Nephron (organoid): ENCODE results near the gene SMOC1.
A peak's percentile ranks its signal among the peaks of the same experiment; 100 is the strongest.

ENCODE experiments used
- H3K27ac Mint-ChIP-seq, 3 experiments: 2 replicates each; pipeline ENCODE4 v1.8.0; 2020; ENCODE audit warnings: mixed read lengths in 3 of 3, mild to moderate bottlenecking in 2 of 3, moderate library complexity in 1 of 3
- H3K27me3 Mint-ChIP-seq: 2 replicates; pipeline ENCODE4 v1.8.0; 2021; ENCODE audit warnings: low read depth, mild to moderate bottlenecking, moderate library complexity, mixed read lengths
- H3K36me3 Mint-ChIP-seq: 2 replicates; pipeline ENCODE4 v1.8.0; 2020; ENCODE audit warnings: low read depth, mixed read lengths
- H3K4me1 Mint-ChIP-seq: 2 replicates; pipeline ENCODE4 v1.8.0; 2020; ENCODE audit warnings: mixed read lengths
- H3K4me3 Mint-ChIP-seq, 3 experiments: 2 replicates each; pipeline ENCODE4 v1.8.0; 2020; ENCODE audit warnings: mild to moderate bottlenecking in 3 of 3, mixed read lengths in 3 of 3, moderate library complexity in 2 of 3
- H3K9me3 Mint-ChIP-seq: 2 replicates; pipeline ENCODE4 v1.8.0; 2020; ENCODE audit warnings: mixed read lengths
- CTCF ChIP-seq, 3 experiments: fragments of 200-600 bp; sonication (generic); IDR thresholded peaks; one replicate each; pipeline ENCODE4 v1.5.0; 2021; ENCODE audit warnings: antibody characterized with exemption in 3 of 3; ENCODE audit not compliant: unreplicated experiment in 3 of 3

SMOC1 gene

GRCh38 chr14:69932391-69932790 is 53.2 kb downstream of the SMOC1 start:
- Mint-ChIP-seq H3K4me1 (peaks cover 29% of the 10 kb centered on the region), H3K9me3 (no peaks in the 10 kb centered on the region), H3K27ac (no peak overlapping the region), H3K4me3 (no peak overlapping the region), H3K36me3 (no peaks in the 10 kb centered on the region), H3K27me3 (peaks cover 33% of the 10 kb centered on the region)
- TF ChIP-seq CTCF (IDR thresholded peaks at IDR 0.05; ENCODE audit: unreplicated experiment in 3 of 3), result no peak

GRCh38 chr14:69933623-69934275 is 54.5 kb downstream of the SMOC1 start:
- Mint-ChIP-seq H3K4me1 (peaks cover 27% of the 10 kb centered on the region), H3K27me3 (peaks cover 44% of the 10 kb centered on the region), H3K9me3 (no peaks in the 10 kb centered on the region), H3K27ac (no peak overlapping the region), H3K36me3 (no peaks in the 10 kb centered on the region), H3K4me3 (no peak overlapping the region)
- TF ChIP-seq CTCF (IDR thresholded peaks at IDR 0.05; ENCODE audit: unreplicated experiment in 3 of 3), result no peak

GRCh38 chr14:69937367-69938081 is 58.3 kb downstream of the SMOC1 start:
- Mint-ChIP-seq H3K36me3 (no peaks in the 10 kb centered on the region), H3K4me3 (peak overlapping the region in 2 of 3 experiments; percentile 12 to 19)

GRCh38 chr14:69938751-69939150 is 59.5 kb downstream of the SMOC1 start:
- Mint-ChIP-seq H3K27me3 (peaks cover 49% of the 10 kb centered on the region), H3K27ac (peak overlapping the region in 1 of 3 experiments; percentile 8), H3K36me3 (no peaks in the 10 kb centered on the region), H3K9me3 (no peaks in the 10 kb centered on the region), H3K4me3 (no peak overlapping the region), H3K4me1 (peaks cover 32% of the 10 kb centered on the region)
- TF ChIP-seq CTCF (IDR thresholded peaks at IDR 0.05; ENCODE audit: unreplicated experiment in 3 of 3), result no peak

More at GRCh38 chr14:69937367-69938081, 58.3 kb downstream of the SMOC1 start:
- H3K27ac Mint-ChIP-seq, result peak overlapping the region; percentile 14 to 50 (median 17)
- H3K4me1 Mint-ChIP-seq, result peaks cover 25% of the 10 kb centered on the region
- H3K9me3 Mint-ChIP-seq, result no peaks in the 10 kb centered on the region
- peaks cover 47% of the 10 kb centered on the region for H3K27me3 Mint-ChIP-seq
- peak in 1 of 3 experiments; percentile 6 for TF ChIP-seq CTCF (IDR thresholded peaks at IDR 0.05; ENCODE audit: unreplicated experiment in 3 of 3)

- Mint-ChIP-seq H3K36me3 (peaks cover 7% of the 10 kb centered on the region), H3K4me1 (peaks cover 30% of the 10 kb centered on the region), H3K27ac (no peak overlapping the region), H3K4me3 (no peak overlapping the region), H3K9me3 (peaks cover 13% of the 10 kb centered on the region), H3K27me3 (peaks cover 43% of the 10 kb centered on the region)
- no peak for TF ChIP-seq CTCF (IDR thresholded peaks at IDR 0.05; ENCODE audit: unreplicated experiment in 3 of 3)
These were observed 62.8 kb downstream of the SMOC1 start for GRCh38 chr14:69941768-69942742.
